Natural killer cell (primary cell): ENCODE measurements around the gene PLGRKT. TPM values are rescaled to one million over a fixed set of nuclear protein-coding genes. Genes with fewer than 3 reads are reported as not detected.

Experiments used
- ATAC-seq, 3 donors: fragments of 150-1000 bp in 2 of 3; fragments of 200-7000 bp in 1 of 3; cut with Tn5 transposase; 1 replicate in 1 of 3; 2 replicates in 2 of 3; pipeline ENCODE4 v1.10.0; 2021; ENCODE audit warnings: mild to moderate bottlenecking in 2 of 3, moderate library complexity in 2 of 3
- DNase-seq, 2 donors: peaks; one replicate each; pipeline versions ENCODE4 v3.0.0 to v3.0.0-alpha.2; 2013 to 2021; ENCODE audit warnings: mixed read lengths in 1 of 2
- H3K27ac ChIP-seq: one replicate; pipeline ENCODE4 v1.5.1; 2013; ENCODE audit warnings: mild to moderate bottlenecking, low read length
- H3K27me3 ChIP-seq: one replicate; pipeline ENCODE4 v1.6.1; 2013; ENCODE audit warnings: low read length; ENCODE audit not compliant: control insufficient read depth, insufficient read depth
- H3K36me3 ChIP-seq: one replicate; pipeline ENCODE4 v1.6.1; 2013; ENCODE audit warnings: low read length; ENCODE audit not compliant: control insufficient read depth, insufficient read depth
- H3K4me1 ChIP-seq: one replicate; pipeline ENCODE4 v1.6.1; 2013; ENCODE audit warnings: low read length; ENCODE audit not compliant: control insufficient read depth, insufficient read depth
- H3K4me3 ChIP-seq: one replicate; pipeline ENCODE4 v1.5.1; 2013; ENCODE audit warnings: low read length
- H3K9me3 ChIP-seq: one replicate; pipeline ENCODE4 v1.6.1; 2013; ENCODE audit warnings: low read length; ENCODE audit not compliant: control insufficient read depth, insufficient read depth
- H3K27ac Mint-ChIP-seq, 2 donors: one replicate each; pipeline ENCODE4 v1.8.0; 2022; ENCODE audit warnings: mild to moderate bottlenecking in 2 of 2, mixed read lengths in 2 of 2, moderate library complexity in 1 of 2
- H3K27me3 Mint-ChIP-seq, 2 donors: one replicate each; pipeline ENCODE4 v1.8.0; 2022; ENCODE audit warnings: low read depth in 2 of 2, mixed read lengths in 2 of 2
- H3K36me3 Mint-ChIP-seq: one replicate; pipeline ENCODE4 v1.8.0; 2022; ENCODE audit warnings: mixed read lengths
- H3K4me1 Mint-ChIP-seq, 2 donors: one replicate each; pipeline ENCODE4 v1.8.0; 2022; ENCODE audit warnings: mixed read lengths in 2 of 2
- H3K4me3 Mint-ChIP-seq: one replicate; pipeline ENCODE4 v1.8.0; 2022; ENCODE audit warnings: mild to moderate bottlenecking, moderate library complexity, mixed read lengths
- H3K9me3 Mint-ChIP-seq, 2 donors: one replicate each; pipeline ENCODE4 v1.8.0; 2022; ENCODE audit warnings: mixed read lengths in 2 of 2
- WGBS: methylation state at CpG from one replicate; pipeline ENCODE4 v1.1.7; 2013; ENCODE audit warnings: missing lambda C conversion rate; ENCODE audit not compliant: insufficient coverage; 5-methylcytosine and 5-hydroxymethylcytosine counted together
- intact Hi-C: fragments of 100-400 bp; cut with micrococcal nuclease; formaldehyde crosslinking; loops from one replicate; pipeline ENCODE4 v1.14.2; 2022
- total RNA-seq, 4 donors: library from RNA; stranded (reverse); fragments of 120-200 nt in 1 of 4; gene quantifications; one replicate each; pipeline versions ENCODE4 v1.2.3 to v1.2.4, GENCODE V29; 2013 to 2022
- TF ChIP-seq, protein P1 (sequence below): fragments of 200-600 bp; IDR thresholded peaks from one replicate; pipeline ENCODE4 v1.8.0; 2022; ENCODE audit warnings: antibody characterized with exemption

The PLGRKT gene
- total RNA-seq, 3 donors from 2014 or later (not counting 1 experiment from before 2014, with no cell fraction given): 14.7 to 17.8 (median 17.3) TPM

DNA sequence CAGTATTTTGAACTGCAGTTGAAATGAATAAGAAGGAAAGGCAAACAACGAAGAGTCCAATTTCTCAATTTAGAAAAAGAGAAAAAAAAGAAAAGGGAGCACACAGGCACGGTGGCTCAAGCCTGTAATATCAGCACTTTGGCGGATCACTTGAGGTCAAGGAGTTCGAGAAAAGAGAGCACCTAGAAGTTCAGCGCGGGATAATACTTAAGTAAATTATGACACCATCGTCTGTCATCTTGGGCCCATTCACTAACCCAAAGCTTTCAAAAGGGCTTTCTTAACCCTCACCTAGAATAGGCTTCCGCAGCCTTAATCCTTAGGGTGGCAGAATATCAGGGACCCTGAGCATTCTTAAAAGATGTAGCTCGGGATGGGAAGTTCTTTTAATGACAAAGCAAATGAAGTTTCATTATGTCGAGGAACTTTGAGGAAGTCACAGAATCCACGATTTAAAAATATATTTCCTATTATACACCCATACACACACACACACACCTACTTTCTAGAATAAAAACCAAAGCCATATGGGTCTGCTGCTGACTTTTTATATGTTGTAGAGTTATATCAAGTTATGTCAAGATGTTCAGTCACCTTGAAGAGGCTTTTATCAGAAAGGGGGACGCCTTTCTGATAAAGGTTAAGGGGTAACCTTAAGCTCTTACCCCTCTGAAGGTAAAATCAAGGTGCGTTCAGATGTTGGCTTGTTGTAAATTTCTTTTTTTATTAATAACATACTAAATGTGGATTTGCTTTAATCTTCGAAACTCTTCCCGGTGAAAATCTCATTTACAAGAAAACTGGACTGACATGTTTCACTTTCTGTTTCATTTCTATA lies 12.0 kb upstream of the PLGRKT start:
- Mint-ChIP-seq H3K9me3 (no peaks in the 10 kb centered on the region), H3K4me3 (peak overlapping the region; percentile 96), H3K27ac (peak overlapping the region; percentile 94 to 98), H3K27me3 (peaks cover 0 to 4% of the 10 kb centered on the region in 2 donors), H3K4me1 (peaks cover 29 to 34% of the 10 kb centered on the region in 2 donors), H3K36me3 (no peaks in the 10 kb centered on the region)
- Histone ChIP-seq H3K27me3 (no peaks in the 10 kb centered on the region), H3K9me3 (no peaks in the 10 kb centered on the region), H3K36me3 (no peaks in the 10 kb centered on the region), H3K4me3 (peak overlapping the region; percentile 67), H3K27ac (peak overlapping the region; percentile 92), H3K4me1 (peaks cover 15% of the 10 kb centered on the region)
- ATAC-seq: peak in 2 of 3 donors; percentile 4 to 5
- peak in 1 of 2 donors; percentile 41 for DNase-seq
- intact Hi-C loops: loop anchor here (1.0 to 5.0 kb wide), 2 partner anchors 12 to 143 kb away; partner anchors contain the start of gene PLGRKT
- 56% methylated on average over 10 of the region's 15 CpGs for WGBS
- TF ChIP-seq, protein P1, sequence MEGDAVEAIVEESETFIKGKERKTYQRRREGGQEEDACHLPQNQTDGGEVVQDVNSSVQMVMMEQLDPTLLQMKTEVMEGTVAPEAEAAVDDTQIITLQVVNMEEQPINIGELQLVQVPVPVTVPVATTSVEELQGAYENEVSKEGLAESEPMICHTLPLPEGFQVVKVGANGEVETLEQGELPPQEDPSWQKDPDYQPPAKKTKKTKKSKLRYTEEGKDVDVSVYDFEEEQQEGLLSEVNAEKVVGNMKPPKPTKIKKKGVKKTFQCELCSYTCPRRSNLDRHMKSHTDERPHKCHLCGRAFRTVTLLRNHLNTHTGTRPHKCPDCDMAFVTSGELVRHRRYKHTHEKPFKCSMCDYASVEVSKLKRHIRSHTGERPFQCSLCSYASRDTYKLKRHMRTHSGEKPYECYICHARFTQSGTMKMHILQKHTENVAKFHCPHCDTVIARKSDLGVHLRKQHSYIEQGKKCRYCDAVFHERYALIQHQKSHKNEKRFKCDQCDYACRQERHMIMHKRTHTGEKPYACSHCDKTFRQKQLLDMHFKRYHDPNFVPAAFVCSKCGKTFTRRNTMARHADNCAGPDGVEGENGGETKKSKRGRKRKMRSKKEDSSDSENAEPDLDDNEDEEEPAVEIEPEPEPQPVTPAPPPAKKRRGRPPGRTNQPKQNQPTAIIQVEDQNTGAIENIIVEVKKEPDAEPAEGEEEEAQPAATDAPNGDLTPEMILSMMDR: no peak

DNA sequence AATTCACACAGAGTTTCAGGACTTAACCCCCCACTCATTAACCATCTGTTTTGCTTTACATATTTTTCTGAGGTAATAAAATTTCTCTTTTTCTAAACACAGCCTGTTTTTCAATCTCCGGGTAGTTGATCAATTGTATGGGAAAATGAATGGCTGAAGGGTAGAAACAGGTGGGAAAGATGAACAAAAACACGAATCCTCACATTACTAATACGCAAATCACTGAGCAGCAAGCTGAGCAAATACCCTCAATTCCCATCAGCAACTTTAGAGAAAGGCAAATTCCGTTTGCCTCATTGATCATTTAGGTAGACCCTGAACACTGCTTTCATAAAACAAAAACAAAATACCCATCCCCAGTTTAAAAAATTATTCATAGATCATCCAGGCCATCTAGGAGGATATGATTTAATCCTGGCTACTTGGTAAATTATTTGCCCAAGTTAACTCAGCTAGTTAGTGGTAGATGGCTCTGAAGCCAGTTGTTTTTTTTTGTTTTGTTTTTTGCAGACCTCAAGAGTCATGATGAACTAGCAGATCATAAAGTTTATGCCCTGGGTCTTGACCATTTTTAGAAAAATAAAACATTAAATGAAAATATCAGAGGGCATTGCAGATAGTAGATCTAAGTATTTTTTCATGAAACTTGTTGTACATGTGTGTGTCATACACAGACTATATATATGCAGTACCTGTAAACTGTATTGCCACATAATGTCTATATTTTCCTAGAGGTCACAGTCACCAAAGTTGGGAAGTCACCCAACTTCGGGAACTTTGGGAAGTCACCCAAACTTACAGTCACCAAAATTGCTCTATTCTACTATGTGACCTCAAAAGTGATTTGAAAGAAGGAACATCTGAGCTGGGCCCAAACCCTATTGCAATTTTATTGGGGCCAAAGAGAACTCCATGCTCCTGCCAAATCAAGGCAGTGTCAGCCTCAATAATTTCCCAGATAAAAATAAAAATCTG lies 11.0 kb upstream of the PLGRKT start:
- Histone ChIP-seq H3K36me3 (no peaks in the 10 kb centered on the region), H3K27ac (peak overlapping the region; percentile 92), H3K27me3 (no peaks in the 10 kb centered on the region), H3K4me3 (no peak overlapping the region), H3K9me3 (no peaks in the 10 kb centered on the region), H3K4me1 (peaks cover 15% of the 10 kb centered on the region)
- peak overlapping the region; percentile 96 for H3K4me3 Mint-ChIP-seq
- H3K36me3 Mint-ChIP-seq: no peaks in the 10 kb centered on the region
- intact Hi-C loops: loop anchor here (1.0 kb wide), 1 partner anchor 11 kb away; the partner anchor contains the start of gene PLGRKT
- TF ChIP-seq, protein P1: no peak
- 93% methylated on average over 4 of the region's 5 CpGs for WGBS
- ATAC-seq: no peak
- H3K27ac Mint-ChIP-seq: peak overlapping the region; percentile 94 to 98
- peaks cover 0 to 4% of the 10 kb centered on the region in 2 donors for H3K27me3 Mint-ChIP-seq
- H3K4me1 Mint-ChIP-seq: peaks cover 29 to 34% of the 10 kb centered on the region in 2 donors
- H3K9me3 Mint-ChIP-seq: no peaks in the 10 kb centered on the region
- DNase-seq: no peak

DNA sequence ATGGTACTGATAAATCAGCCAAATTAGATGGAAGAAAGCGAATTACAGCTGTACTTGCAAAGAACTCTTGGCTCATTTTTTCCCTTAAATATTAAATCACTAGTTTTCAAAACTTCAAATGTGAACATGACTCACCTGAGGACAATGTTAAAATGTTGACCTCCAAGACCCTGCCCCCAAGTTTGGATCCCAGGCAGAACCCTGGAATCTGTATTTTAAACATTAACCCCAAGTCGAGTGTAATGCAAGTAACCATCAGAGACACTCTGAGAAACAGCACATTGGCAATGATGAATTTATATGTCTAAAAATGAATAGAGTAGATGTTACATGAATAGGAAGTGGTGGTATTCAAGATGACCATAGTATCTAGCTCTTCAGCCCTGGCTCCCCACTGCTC lies 10.3 kb upstream of the PLGRKT start:
- peak overlapping the region; percentile 28 for H3K4me3 Mint-ChIP-seq
- no CpG with 5 or more reads among the region's 2 CpGs for WGBS
- Histone ChIP-seq H3K4me3 (no peak overlapping the region), H3K27ac (no peak overlapping the region), H3K27me3 (no peaks in the 10 kb centered on the region), H3K4me1 (peaks cover 15% of the 10 kb centered on the region), H3K36me3 (no peaks in the 10 kb centered on the region), H3K9me3 (no peaks in the 10 kb centered on the region)
- no peaks in the 10 kb centered on the region for H3K9me3 Mint-ChIP-seq
- DNase-seq (no peak), ATAC-seq (no peak)
- H3K36me3 Mint-ChIP-seq: no peaks in the 10 kb centered on the region
- H3K4me1 Mint-ChIP-seq: peaks cover 29 to 34% of the 10 kb centered on the region in 2 donors
- intact Hi-C loops: no loop called here
- TF ChIP-seq, protein P1: no peak
- peak overlapping the region in 1 of 2 donors; percentile 12 for H3K27ac Mint-ChIP-seq
- H3K27me3 Mint-ChIP-seq: peaks cover 0 to 4% of the 10 kb centered on the region in 2 donors
